ENCODE data around the gene MRTFA.

GRCh38 chr22:40469181-40469580 lies 167.3 kb downstream of the MRTFA start:
- no peak for TF ChIP-seq POLR2A (IDR thresholded peaks at IDR 0.05; ENCODE audit: low read length)
- no peak for TF ChIP-seq GATA1 (IDR thresholded peaks at IDR 0.05; ENCODE audit: low read depth, low read length)

Data from erythroblast (primary cell).